IPS DF 4.7 (cell line): ENCODE measurements around the gene ME3.
"Not testable (repeated sequence)": the region's sequence is repeated elsewhere in the genome, so short reads cannot be mapped to it uniquely, and the experiment has no call there.

Source experiments
- DNase-seq: peaks from one replicate; pipeline ENCODE4 v3.0.0-alpha.2; 2013; ENCODE audit warnings: low spot score; ENCODE audit errors: extremely low read depth

The ME3 gene

GRCh38 chr11:86562842-86563241 lies 109.6 kb downstream of the ME3 start:
- not testable (repeated sequence) for DNase-seq

GRCh38 chr11:86559311-86559945 lies 113.0 kb downstream of the ME3 start:
- DNase-seq = no peak

- no peak for DNase-seq
These were observed 113.6 kb downstream of the ME3 start for GRCh38 chr11:86558841-86559240.

GRCh38 chr11:86558207-86558606 lies 114.2 kb downstream of the ME3 start:
- DNase-seq = no peak

GRCh38 chr11:86555866-86556265 lies 116.5 kb downstream of the ME3 start:
- DNase-seq = no peak

GRCh38 chr11:86555401-86555800 lies 117.0 kb downstream of the ME3 start:
- no peak for DNase-seq

GRCh38 chr11:86553265-86553664 lies 119.2 kb downstream of the ME3 start:
- DNase-seq = no peak

GRCh38 chr11:86551288-86552092 lies 120.9 kb downstream of the ME3 start:
- no peak for DNase-seq

GRCh38 chr11:86550757-86551156 lies 121.7 kb downstream of the ME3 start:
- no peak for DNase-seq

GRCh38 chr11:86548271-86548917 lies 124.0 kb downstream of the ME3 start:
- no peak for DNase-seq

- DNase-seq = no peak
These were observed 124.7 kb downstream of the ME3 start for GRCh38 chr11:86547727-86548126.

- DNase-seq = not testable (repeated sequence)
These were observed 131.1 kb downstream of the ME3 start for GRCh38 chr11:86541299-86541698.

- DNase-seq = no peak
These were observed 134.2 kb downstream of the ME3 start for GRCh38 chr11:86538223-86538548.

GRCh38 chr11:86537541-86538222 lies 134.7 kb downstream of the ME3 start:
- no peak for DNase-seq

GRCh38 chr11:86535773-86536172 lies 136.6 kb downstream of the ME3 start:
- DNase-seq = no peak

GRCh38 chr11:86524620-86525352 lies 147.6 kb downstream of the ME3 start:
- DNase-seq = no peak

- DNase-seq = no peak
These were observed 148.4 kb downstream of the ME3 start for GRCh38 chr11:86523738-86524619.

- not testable (repeated sequence) for DNase-seq
These were observed 149.9 kb downstream of the ME3 start for GRCh38 chr11:86522512-86522911.

GRCh38 chr11:86519064-86519911 lies 153.1 kb downstream of the ME3 start:
- no peak for DNase-seq
